Measurements from ENCODE around the gene MORN1.

The MORN1 gene

GRCh38 chr1:2375923-2376260, 15.5 kb downstream of the MORN1 start:
- no peak for DNase-seq
- Histone ChIP-seq H3K36me3 (no peaks in the 10 kb centered on the region; the same call in 1 of the 2 replicates), H3K27me3 (ENCODE audit: insufficient read depth, low read depth, severe bottlenecking) (no peaks in the 10 kb centered on the region), H3K9me3 (ENCODE audit: severe bottlenecking) (no peaks in the 10 kb centered on the region), H3K27ac (no peak overlapping the region), H3K4me3 (ENCODE audit: low read depth, low read length) (no peak overlapping the region)
- no peak for TF ChIP-seq CTCF (IDR thresholded peaks at IDR 0.05; ENCODE audit: low read depth, low read length)

- H3K27me3 ChIP-seq (ENCODE audit: insufficient read depth, low read depth, severe bottlenecking) = no peaks in the 10 kb centered on the region
- TF ChIP-seq CTCF (IDR thresholded peaks at IDR 0.05; ENCODE audit: low read depth, low read length) = no peak
- H3K9me3 ChIP-seq (ENCODE audit: severe bottlenecking) = no peaks in the 10 kb centered on the region
- no peak overlapping the region for H3K4me3 ChIP-seq (ENCODE audit: low read depth, low read length)
- no peak overlapping the region for H3K27ac ChIP-seq
- no peak for DNase-seq
- no peaks in the 10 kb centered on the region; the same call in 1 of the 2 replicates for H3K36me3 ChIP-seq
Observed at GRCh38 chr1:2375246-2375922, 16.0 kb downstream of the MORN1 start.

GRCh38 chr1:2374252-2375155, 16.9 kb downstream of the MORN1 start:
- H3K36me3 ChIP-seq = no peaks in the 10 kb centered on the region; the same call in 1 of the 2 replicates
- TF ChIP-seq CTCF (IDR thresholded peaks at IDR 0.05; ENCODE audit: low read depth, low read length) = no peak

GRCh38 chr1:2373551-2374251, 17.7 kb downstream of the MORN1 start:
- Histone ChIP-seq H3K9me3 (ENCODE audit: severe bottlenecking) (no peaks in the 10 kb centered on the region), H3K4me3 (ENCODE audit: low read depth, low read length) (no peak overlapping the region), H3K27ac (no peak overlapping the region), H3K27me3 (ENCODE audit: insufficient read depth, low read depth, severe bottlenecking) (no peaks in the 10 kb centered on the region), H3K36me3 (no peaks in the 10 kb centered on the region; the same call in 1 of the 2 replicates)
- TF ChIP-seq CTCF (IDR thresholded peaks at IDR 0.05; ENCODE audit: low read depth, low read length) = peak; percentile 35; the same call in 1 of the 2 replicates
- peak; percentile 5 for DNase-seq

More at GRCh38 chr1:2374252-2375155, 16.9 kb downstream of the MORN1 start:
- no peaks in the 10 kb centered on the region for H3K27me3 ChIP-seq (ENCODE audit: insufficient read depth, low read depth, severe bottlenecking)
- no peaks in the 10 kb centered on the region for H3K9me3 ChIP-seq (ENCODE audit: severe bottlenecking)
- DNase-seq = no peak
- H3K27ac ChIP-seq = no peak overlapping the region
- H3K4me3 ChIP-seq (ENCODE audit: low read depth, low read length) = no peak overlapping the region

- H3K9me3 ChIP-seq (ENCODE audit: severe bottlenecking) = no peaks in the 10 kb centered on the region
- no peaks in the 10 kb centered on the region for H3K27me3 ChIP-seq (ENCODE audit: insufficient read depth, low read depth, severe bottlenecking)
- no peak for TF ChIP-seq CTCF (IDR thresholded peaks at IDR 0.05; ENCODE audit: low read depth, low read length)
Observed at GRCh38 chr1:2372551-2373490, 18.5 kb downstream of the MORN1 start.

More at GRCh38 chr1:2372551-2373490, 18.5 kb downstream of the MORN1 start:
- Histone ChIP-seq H3K36me3 (no peaks in the 10 kb centered on the region; the same call in 1 of the 2 replicates), H3K4me3 (ENCODE audit: low read depth, low read length) (no peak overlapping the region), H3K27ac (no peak overlapping the region)
- DNase-seq = no peak
